Measurements from ENCODE around the gene NR2F2. TPM values are rescaled to one million over a fixed set of nuclear protein-coding genes. Genes with fewer than 3 reads are reported as not detected.
"Not testable (repeated sequence)": the region's sequence is repeated elsewhere in the genome, so short reads cannot be mapped to it uniquely, and the experiment has no call there.

The NR2F2 gene
- total RNA-seq, 4 donors from 2014 or later = 3.9 to 14.0 (median 6.5) TPM

DNA sequence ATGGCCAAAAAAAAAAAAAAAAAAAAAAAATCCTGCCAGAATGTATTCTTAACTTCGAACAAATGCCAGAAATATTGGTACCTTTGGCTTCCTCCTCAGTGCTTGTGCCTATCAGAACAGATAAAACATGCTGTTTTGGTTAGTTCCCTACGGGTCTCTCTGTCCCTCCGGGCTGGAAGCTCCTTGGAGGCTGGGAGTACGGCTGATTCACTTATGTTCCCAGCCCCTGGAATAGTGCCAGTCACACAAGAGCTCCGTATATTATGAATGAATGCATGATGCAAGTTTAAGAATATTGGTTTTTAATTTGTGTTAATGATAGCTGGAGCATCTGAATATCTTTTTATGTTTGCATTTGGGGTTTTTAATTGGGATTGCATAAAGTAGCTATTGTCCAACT, 44.0 kb downstream of the NR2F2 start:
- no peak overlapping the region for H3K4me3 ChIP-seq (ENCODE audit: low read depth, poor library complexity, severe bottlenecking)
- WGBS, 2 donors = 22 to 29% methylated on average over 5 of the region's 5 CpGs
- TF ChIP-seq POLR2A (IDR thresholded peaks at IDR 0.05) = no peak
- intact Hi-C loops (cut with DNase I; ENCODE audit: low total_unique reads) = no loop called here
- DNase-seq (ENCODE audit: low spot score in 2 of 2) = no peak

DNA sequence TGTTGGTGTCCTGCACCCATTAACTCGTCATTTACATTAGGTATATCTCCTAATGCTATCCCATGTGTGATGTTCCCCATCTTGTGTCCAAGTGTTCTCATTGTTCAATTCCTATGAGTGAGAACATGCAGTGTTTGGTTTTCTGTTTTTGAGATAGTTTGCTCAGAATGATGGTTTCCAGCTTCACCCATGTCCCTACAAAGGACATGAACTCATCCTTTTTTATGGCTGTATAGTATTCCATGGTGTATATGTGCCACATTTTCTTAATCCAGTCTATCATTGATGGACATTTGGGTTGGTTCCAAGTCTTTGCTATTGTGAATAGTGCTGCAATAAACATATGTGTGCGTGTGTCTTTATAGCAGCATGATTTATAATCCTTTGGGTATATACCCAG, 49.1 kb downstream of the NR2F2 start:
- 83 to 88% methylated on average over 2 of the region's 2 CpGs for WGBS, 2 donors
- DNase-seq (ENCODE audit: low spot score in 2 of 2); H3K4me3 ChIP-seq (ENCODE audit: low read depth, poor library complexity, severe bottlenecking); intact Hi-C loops (cut with DNase I; ENCODE audit: low total_unique reads): not testable (repeated sequence)

- 51 to 57% methylated on average over 4 of the region's 4 CpGs for WGBS, 2 donors
These were observed 51.0 kb downstream of the NR2F2 start for GRCh38 chr15:96381463-96381862.

DNA sequence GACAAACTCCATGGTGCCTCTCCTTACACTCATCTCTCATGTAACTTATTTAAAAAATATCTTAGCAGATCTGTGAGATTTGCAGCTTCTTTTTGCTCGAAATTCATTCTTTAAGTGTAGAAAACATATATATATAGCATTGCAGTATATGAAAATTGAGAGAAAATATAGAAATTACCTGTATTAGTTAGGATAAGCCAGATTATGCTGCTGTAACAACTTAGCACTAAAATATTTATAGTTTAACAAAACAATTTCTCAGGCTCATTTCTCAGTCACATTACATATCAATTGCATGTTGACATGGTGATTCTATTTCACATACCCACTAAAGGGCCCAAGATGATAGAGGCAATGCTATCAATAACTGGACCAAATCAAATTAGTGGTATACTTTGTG, 54.7 kb downstream of the NR2F2 start:
- WGBS, 2 donors = 56% methylated on average over 1 of the region's 1 CpG
- TF ChIP-seq POLR2A (IDR thresholded peaks at IDR 0.05) = no peak
- TF ChIP-seq, protein P1, sequence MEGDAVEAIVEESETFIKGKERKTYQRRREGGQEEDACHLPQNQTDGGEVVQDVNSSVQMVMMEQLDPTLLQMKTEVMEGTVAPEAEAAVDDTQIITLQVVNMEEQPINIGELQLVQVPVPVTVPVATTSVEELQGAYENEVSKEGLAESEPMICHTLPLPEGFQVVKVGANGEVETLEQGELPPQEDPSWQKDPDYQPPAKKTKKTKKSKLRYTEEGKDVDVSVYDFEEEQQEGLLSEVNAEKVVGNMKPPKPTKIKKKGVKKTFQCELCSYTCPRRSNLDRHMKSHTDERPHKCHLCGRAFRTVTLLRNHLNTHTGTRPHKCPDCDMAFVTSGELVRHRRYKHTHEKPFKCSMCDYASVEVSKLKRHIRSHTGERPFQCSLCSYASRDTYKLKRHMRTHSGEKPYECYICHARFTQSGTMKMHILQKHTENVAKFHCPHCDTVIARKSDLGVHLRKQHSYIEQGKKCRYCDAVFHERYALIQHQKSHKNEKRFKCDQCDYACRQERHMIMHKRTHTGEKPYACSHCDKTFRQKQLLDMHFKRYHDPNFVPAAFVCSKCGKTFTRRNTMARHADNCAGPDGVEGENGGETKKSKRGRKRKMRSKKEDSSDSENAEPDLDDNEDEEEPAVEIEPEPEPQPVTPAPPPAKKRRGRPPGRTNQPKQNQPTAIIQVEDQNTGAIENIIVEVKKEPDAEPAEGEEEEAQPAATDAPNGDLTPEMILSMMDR (IDR thresholded peaks at IDR 0.05) = no peak
- DNase-seq (ENCODE audit: low spot score in 2 of 2) = no peak
- H3K4me3 ChIP-seq (ENCODE audit: low read depth, poor library complexity, severe bottlenecking) = no peak overlapping the region
- intact Hi-C loops (cut with DNase I; ENCODE audit: low total_unique reads) = no loop called here

More at GRCh38 chr15:96381463-96381862, 51.0 kb downstream of the NR2F2 start:
- DNase-seq (ENCODE audit: low spot score in 2 of 2) = no peak
- intact Hi-C loops (cut with DNase I; ENCODE audit: low total_unique reads) = no loop called here
- TF ChIP-seq POLR2A (IDR thresholded peaks at IDR 0.05) = no peak
- TF ChIP-seq, protein P1 (IDR thresholded peaks at IDR 0.05) = no peak
- H3K4me3 ChIP-seq (ENCODE audit: low read depth, poor library complexity, severe bottlenecking) = no peak overlapping the region

GRCh38 chr15:96388673-96389072, 58.2 kb downstream of the NR2F2 start:
- TF ChIP-seq, protein P1 (IDR thresholded peaks at IDR 0.05) = no peak
- TF ChIP-seq POLR2A (IDR thresholded peaks at IDR 0.05) = no peak
- no peak overlapping the region for H3K4me3 ChIP-seq (ENCODE audit: low read depth, poor library complexity, severe bottlenecking)
- WGBS, 2 donors = 0 to 36% methylated on average over 1 of the region's 1 CpG
- DNase-seq (ENCODE audit: low spot score in 2 of 2) = no peak
- intact Hi-C loops (cut with DNase I; ENCODE audit: low total_unique reads) = no loop called here

MicroRNAs encoded within 50 kb of the gene (microRNA counts, 767-probe panel; counts per million panel counts)
- 0 to 358 counts per million in 2 donors for microRNA hsa-miR-1469

All from lower leg skin (tissue), 4 donors.